K562 (cell line): Measurements from ENCODE around the gene DLGAP1. TPM values are rescaled to one million over a fixed set of nuclear protein-coding genes. Genes with fewer than 3 reads are reported as not detected.

ENCODE experiments used
- ATAC-seq: fragments of 200-7000 bp; cut with Tn5 transposase; 3 replicates; pipeline ENCODE4 v1.9.1; 2020; ENCODE audit warnings: moderate library complexity
- BruUV-seq: library from RNA; stranded (reverse); fragments of 400-500 nt; replicated peaks from 2 replicates; lab custom pipeline; 2021; lab: Mats Ljungman, UMichigan
- CTCF ChIA-PET: fragments of 300-600 bp; formaldehyde crosslinking; extraction: SDS; loops from one replicate; lab custom pipeline; 2021; ENCODE audit warnings: low intra/inter-chr PET ratio; lab: Yijun Ruan, JAX
- POLR2A ChIA-PET: fragments of 300-600, 350-650 bp; sonication (Branson Sonifier 250); formaldehyde crosslinking; extraction: SDS; loops from one replicate; lab custom pipeline; 2021; ENCODE audit warnings: antibody characterized with exemption, inconsistent platforms; lab: Yijun Ruan, JAX
- DNase-seq, 4 experiments: peaks; one replicate each; pipeline versions ENCODE4 v3.0.0 to v3.0.0-alpha.2; 2011 to 2018; ENCODE audit warnings: low spot score in 3 of 4, mixed read lengths in 3 of 4; ENCODE audit errors: extremely low read depth in 1 of 4
- FAIRE-seq: peaks from 2 replicates; lab custom pipeline; 2011; peaks lifted over from hg19 to GRCh38; lab: Jason Lieb, UNC
- H2AFZ ChIP-seq: 2 replicates; pipeline ENCODE4 v1.6.0; 2011; ENCODE audit warnings: low read depth, low read length, control low read depth, inconsistent platforms
- H3K27ac ChIP-seq: fragments of 200-600 bp; 3 replicates; pipeline ENCODE4 v1.8.0; 2011; ENCODE audit warnings: low read depth, mild to moderate bottlenecking, control low read depth, inconsistent platforms, low read length, moderate library complexity, mixed read lengths; ENCODE audit errors: extremely low read depth
- H3K27me3 ChIP-seq, 2 experiments: fragments of 300-600 bp in 1 of 2; 2 replicates in 1 of 2; 3 replicates in 1 of 2; pipeline versions ENCODE4 v1.6.0 to v1.8.0; 2011; ENCODE audit warnings: inconsistent platforms in 2 of 2, low read length in 2 of 2, mild to moderate bottlenecking in 1 of 2, mixed read lengths in 1 of 2, moderate library complexity in 1 of 2; ENCODE audit not compliant: control insufficient read depth in 2 of 2, insufficient read depth in 2 of 2
- H3K36me3 ChIP-seq: fragments of 300-600 bp; 3 replicates; pipeline ENCODE4 v1.8.0; 2011; ENCODE audit warnings: mild to moderate bottlenecking, low read length, inconsistent platforms; ENCODE audit not compliant: control insufficient read depth, insufficient read depth
- H3K4me1 ChIP-seq, 2 experiments: fragments of 200-600 bp in 1 of 2; replicated peaks in 1 of 2; 2 replicates in 1 of 2; 3 replicates in 1 of 2; pipeline versions ENCODE4 v1.5.1 to v1.8.0; 2011; ENCODE audit warnings: inconsistent platforms in 2 of 2, low read length in 2 of 2, mild to moderate bottlenecking in 1 of 2, mixed read lengths in 1 of 2, moderate library complexity in 1 of 2; ENCODE audit not compliant: control insufficient read depth in 2 of 2, insufficient read depth in 2 of 2
- H3K4me2 ChIP-seq: 2 replicates; pipeline ENCODE4 v1.6.1; 2011; ENCODE audit warnings: low read length, control low read depth, inconsistent platforms, mixed read lengths; ENCODE audit not compliant: insufficient read depth
- H3K4me3 ChIP-seq: fragments of 200-600 bp; sonication (generic), shearing (Covaris generic); 2 replicates; pipeline ENCODE4 v1.5.1; 2016; ENCODE audit warnings: control low read depth, inconsistent platforms
- H3K79me2 ChIP-seq: fragments of 200-600 bp; 3 replicates; pipeline ENCODE4 v1.8.0; 2011; ENCODE audit warnings: low read length, inconsistent platforms; ENCODE audit not compliant: control insufficient read depth, insufficient read depth
- H3K9ac ChIP-seq, 2 experiments: 2 replicates each; pipeline versions ENCODE4 v1.6.0 to v1.6.1; 2011; ENCODE audit warnings: low read depth in 2 of 2, low read length in 2 of 2, control low read depth in 1 of 2, inconsistent platforms in 1 of 2, mild to moderate bottlenecking in 1 of 2, mixed read lengths in 1 of 2; ENCODE audit not compliant: insufficient read depth in 1 of 2
- H3K9me1 ChIP-seq: one replicate; pipeline ENCODE4 v1.6.0; 2011; ENCODE audit warnings: inconsistent platforms, mild to moderate bottlenecking, low read length, moderate library complexity; ENCODE audit not compliant: control insufficient read depth, insufficient read depth
- H3K9me3 ChIP-seq: replicated peaks from 2 replicates; pipeline ENCODE4 v1.5.1; 2011; ENCODE audit warnings: low read depth, low read length, inconsistent platforms; ENCODE audit not compliant: control insufficient read depth, insufficient read depth
- H4K20me1 ChIP-seq: replicated peaks from 2 replicates; pipeline ENCODE4 v1.6.1; 2011; ENCODE audit warnings: low read length, inconsistent platforms, mixed read lengths; ENCODE audit not compliant: control insufficient read depth, insufficient read depth
- ATF7 ChIP-seq: fragments of 450-650 bp; IDR thresholded peaks from 2 replicates; pipeline ENCODE4 v1.7.1; 2014; ENCODE audit warnings: mild to moderate bottlenecking, moderate library complexity
- CREM ChIP-seq: IDR thresholded peaks from 2 replicates; pipeline ENCODE4 v1.6.1; 2014; ENCODE audit warnings: antibody characterized with exemption, low read depth
- ETV1 ChIP-seq: fragments of 450-650 bp; conservative IDR thresholded peaks from 2 replicates; pipeline ENCODE4 v1.6.1; 2016; ENCODE audit warnings: missing genetic modification characterization, control low read depth, low read depth, missing compliant biosample characterization
- OTX1 ChIP-seq: fragments of 450-650 bp; formaldehyde crosslinking; IDR thresholded peaks from 2 replicates; pipeline ENCODE4 v1.4.0; 2022; ENCODE audit warnings: mild to moderate bottlenecking
- PTBP1 ChIP-seq: fragments of 200-400 bp; formaldehyde crosslinking; IDR thresholded peaks from 2 replicates; pipeline ENCODE4 v1.6.1; 2017; ENCODE audit warnings: low read depth, low read length
- RBFOX2 ChIP-seq: fragments of 200-400 bp; formaldehyde crosslinking; IDR thresholded peaks from 2 replicates; pipeline ENCODE4 v1.6.1; 2017; ENCODE audit warnings: low read depth, mild to moderate bottlenecking, low read length, moderate library complexity
- TBP ChIP-seq: optimal IDR thresholded peaks from 2 replicates; pipeline ENCODE3; 2011; ENCODE audit warnings: low read depth, low read length, improper control_type of control experiment
- TEAD4 ChIP-seq, 2 experiments: sonication (generic) in 1 of 2; formaldehyde crosslinking in 1 of 2; IDR thresholded peaks; 2 replicates each; pipeline versions ENCODE4 v1.6.1 to v1.8.0; 2012 to 2022; ENCODE audit warnings: borderline replicate concordance in 1 of 2, inconsistent platforms in 1 of 2, low read length in 1 of 2, mild to moderate bottlenecking in 1 of 2, missing genetic modification reagents in 1 of 2
- TRIM24 ChIP-seq, 2 experiments: fragments of 450-650 bp; IDR thresholded peaks; 2 replicates each; pipeline ENCODE4 v1.6.1; 2016
- ZBTB11 ChIP-seq, 3 experiments: fragments of 200-800 bp in 1 of 3; fragments of 250-450 bp in 1 of 3; fragments of 450-650 bp in 1 of 3; sonication (Bioruptor Pico) in 1 of 3; sonication (Bioruptor generic) in 1 of 3; formaldehyde crosslinking in 1 of 3; IDR thresholded peaks; 2 replicates each; pipeline versions ENCODE4 v1.6.1 to v1.8.0; 2016 to 2022; ENCODE audit warnings: mild to moderate bottlenecking in 2 of 3, missing genetic modification characterization in 2 of 3, missing compliant biosample characterization in 1 of 3, moderate library complexity in 1 of 3
- ZC3H11A ChIP-seq: IDR thresholded peaks from 2 replicates; pipeline ENCODE4 v1.6.1; 2012; ENCODE audit warnings: low read depth, low read length, improper control_type of control experiment
- ZNF134 ChIP-seq: fragments of 250-450 bp; sonication (Bioruptor Pico); conservative IDR thresholded peaks from 2 replicates; pipeline ENCODE4 v1.4.0; 2020
- ZNF592 ChIP-seq: fragments of 450-650 bp; IDR thresholded peaks from 2 replicates; pipeline ENCODE4 v1.6.1; 2017; ENCODE audit warnings: antibody characterized with exemption, mild to moderate bottlenecking
- WGBS: fragments of 100-300 bp; shearing (Covaris generic); methylation state at CpG from one replicate; pipeline ENCODE4 v1.1.6; 2016; ENCODE audit warnings: low coverage, mixed read lengths; ENCODE audit not compliant: insufficient coverage; ENCODE audit errors: missing lambda C conversion rate; 5-methylcytosine and 5-hydroxymethylcytosine counted together
- in situ Hi-C: fragments of 300-500 bp; cut with MboI; formaldehyde crosslinking; loops from 4 replicates; pipeline ENCODE4 v1.15.0; 2018; ENCODE audit warnings: inconsistent platforms, mixed read lengths
- intact Hi-C: fragments of 100-400 bp; cut with micrococcal nuclease; formaldehyde crosslinking; loops from 2 replicates; pipeline ENCODE4 v1.14.2; 2022
- polyA plus RNA-seq, 8 experiments: library from polyadenylated mRNA; depleted of rRNA in 4 of 8; stranded (reverse) in 5 of 8; unstranded in 3 of 8; fragments of >200 nt; fragmentation: Nextera tagmentation in 2 of 8; fragmentation: Illumina TruSeq in 1 of 8; extraction: Ambion mirVana in 2 of 8; extraction: Trizol in 1 of 8; gene quantifications; 2 replicates each; pipeline versions ENCODE4 v1.2.1 to v1.2.3, GENCODE V29; 2011 to 2014; ENCODE audit warnings: inconsistent platforms in 1 of 8, missing spikeins in 1 of 8
- total RNA-seq, 7 experiments: library from RNA; depleted of rRNA in 6 of 7; stranded (reverse); fragments of >200 nt in 6 of 7; fragmentation: Illumina TruSeq in 2 of 7; extraction: Trizol in 2 of 7; gene quantifications; 2 replicates each; pipeline versions ENCODE4 v1.2.1 to v1.2.3, GENCODE V29; 2011 to 2021; ENCODE audit warnings: low replicate concordance in 1 of 7

DLGAP1 gene
- total and polyA plus RNA-seq, 9 of the 15 experiments (the other 6 are each of a cell fraction or from before 2014, with no cell fraction given), result 0.04 to 0.22 (median 0.08) TPM

GRCh38 chr18:3679241-3679640 lies 775.9 kb downstream of the DLGAP1 start (continued):
- TF ChIP-seq ETV1 (tag) (no peak), PTBP1 (no peak)

- Histone ChIP-seq H2AFZ (peak overlapping the region; percentile 90), H3K36me3 (no peaks in the 10 kb centered on the region), H3K4me3 (no peak overlapping the region), H3K9ac (peak overlapping the region in 1 of 2 experiments; percentile 17; a peak in 1 of 4 replicates), H3K27ac (peak overlapping the region; percentile 28; the same call in 1 of the 3 replicates), H3K27me3 (no peaks in the 10 kb centered on the region), H3K9me1 (no peaks in the 10 kb centered on the region), H3K4me1 (peaks cover 6 to 9% of the 10 kb centered on the region in 2 experiments; a peak in 3 of 5 replicates), H3K79me2 (no peaks in the 10 kb centered on the region), H3K4me2 (peak overlapping the region; percentile 2; the same call in 1 of the 2 replicates), H3K9me3 (0 out of 2 replicates have a peak, but pooled peaks cover 3% of the 10 kb centered on the region), H4K20me1 (no peaks in the 10 kb centered on the region)
- CTCF ChIA-PET, result no interaction called here
- DNase-seq (peak in 2 of 4 experiments; percentile 59 to 85), ATAC-seq (peak; percentile 95), FAIRE-seq (peak; percentile 89)
- BruUV-seq, result no TSS peak
- WGBS, result 23% methylated on average over 8 of the region's 8 CpGs
- in situ Hi-C loops (no loop called here), intact Hi-C loops (no loop called here)
- POLR2A ChIA-PET, result interaction anchor here (0.6 to 1.9 kb wide), 4 partner anchors 10 to 401 kb away, joined by 3 to 7 read pairs (median 4); no protein-coding TSS in a partner anchor
- TF ChIP-seq OTX1 (CRISPR knock-in tag) (0 out of 2 replicates have a peak, but pooled peaks have one; percentile 1), ATF7 (0 out of 2 replicates have a peak, but pooled peaks have one; percentile 25), ZNF134 (CRISPR knock-in tag) (no peak), CREM (peak; percentile 22; the same call in 1 of the 2 replicates), TEAD4 (IDR thresholded peaks at IDR 0.05; ENCODE audit: low read length) (peak; percentile 53), TEAD4 (CRISPR knock-in tag; IDR thresholded peaks at IDR 0.05; ENCODE audit: borderline replicate concordance) (no peak), RBFOX2 (peak; percentile 23; the same call in 1 of the 2 replicates), ZC3H11A (0 out of 2 replicates have a peak, but pooled peaks have one; percentile 31), ZBTB11 (CRISPR knock-in tag; IDR thresholded peaks at IDR 0.05) (no peak), TRIM24 (IDR thresholded peaks at IDR 0.05) (no peak), TBP (peak; percentile 24), ZNF592 (peak; percentile 89)
These were observed 779.1 kb downstream of the DLGAP1 start for GRCh38 chr18:3675994-3676393.
